Pulmonary artery endothelial cell (primary cell): ENCODE measurements around the gene KLHL3. TPM values are rescaled to one million over a fixed set of nuclear protein-coding genes. Genes with fewer than 3 reads are reported as not detected.

Experiments
- DNase-seq: peaks from one replicate; pipeline ENCODE4 v3.0.0-alpha.2; 2011; ENCODE audit warnings: low read depth, low spot score
- total RNA-seq: library from RNA; depleted of rRNA; stranded (reverse); fragments of >200 nt; gene quantifications from 2 replicates; pipeline ENCODE4 v1.2.3, GENCODE V29; 2014

The KLHL3 gene
- total RNA-seq, 1 donor from 2014 or later, result 20.0 TPM

GRCh38 chr5:137708796-137709559, 26.9 kb downstream of the KLHL3 start:
- no peak for DNase-seq

GRCh38 chr5:137708062-137708461, 27.8 kb downstream of the KLHL3 start:
- no peak for DNase-seq

- peak; percentile 78 for DNase-seq
Measured at GRCh38 chr5:137706841-137707240, 29.0 kb downstream of the KLHL3 start.

GRCh38 chr5:137705106-137705505, 30.8 kb downstream of the KLHL3 start:
- no peak for DNase-seq

- DNase-seq, result no peak
Measured at GRCh38 chr5:137703565-137703964, 32.3 kb downstream of the KLHL3 start.

GRCh38 chr5:137700282-137700680, 35.6 kb downstream of the KLHL3 start:
- no peak for DNase-seq

GRCh38 chr5:137699336-137700281, 36.3 kb downstream of the KLHL3 start:
- no peak for DNase-seq

GRCh38 chr5:137696481-137696880, 39.4 kb downstream of the KLHL3 start:
- peak; percentile 49 for DNase-seq

GRCh38 chr5:137695651-137696428, 40.0 kb downstream of the KLHL3 start:
- DNase-seq, result peak; percentile 83

- DNase-seq, result no peak
Measured at GRCh38 chr5:137693951-137694721, 41.8 kb downstream of the KLHL3 start.

GRCh38 chr5:137693307-137693950, 42.5 kb downstream of the KLHL3 start:
- DNase-seq, result no peak

GRCh38 chr5:137689306-137689705, 46.6 kb downstream of the KLHL3 start:
- no peak for DNase-seq

- no peak for DNase-seq
Measured at GRCh38 chr5:137688210-137688840, 47.6 kb downstream of the KLHL3 start.

- DNase-seq, result no peak
Measured at GRCh38 chr5:137684761-137685160, 51.1 kb downstream of the KLHL3 start.

- no peak for DNase-seq
Measured at GRCh38 chr5:137681191-137681590, 54.7 kb downstream of the KLHL3 start.

- DNase-seq, result no peak
Measured at GRCh38 chr5:137679910-137680309, 56.0 kb downstream of the KLHL3 start.

- no peak for DNase-seq
Measured at GRCh38 chr5:137679195-137679594, 56.7 kb downstream of the KLHL3 start.

- no peak for DNase-seq
Measured at GRCh38 chr5:137672881-137673280, 63.0 kb downstream of the KLHL3 start.

GRCh38 chr5:137672001-137672400, 63.9 kb downstream of the KLHL3 start:
- no peak for DNase-seq

GRCh38 chr5:137669811-137670210, 66.1 kb downstream of the KLHL3 start:
- no peak for DNase-seq
